Hepatic stellate cell (primary cell): ENCODE data around the gene ACSF3.

Experiments
- DNase-seq: peaks from one replicate; pipeline ENCODE4 v3.0.0; 2011; ENCODE audit warnings: low spot score

ACSF3 gene

GRCh38 chr16:89095491-89095951, 1.9 kb downstream of the ACSF3 start:
- DNase-seq = no peak

- DNase-seq = no peak
Observed at GRCh38 chr16:89096042-89096717, 2.5 kb downstream of the ACSF3 start.

GRCh38 chr16:89096768-89097391, 3.2 kb downstream of the ACSF3 start:
- no peak for DNase-seq

GRCh38 chr16:89097392-89097772, 3.7 kb downstream of the ACSF3 start:
- DNase-seq = no peak

GRCh38 chr16:89098767-89099430, 5.2 kb downstream of the ACSF3 start:
- no peak for DNase-seq

GRCh38 chr16:89099905-89100304, 6.3 kb downstream of the ACSF3 start:
- DNase-seq = no peak

GRCh38 chr16:89100601-89101302, 7.1 kb downstream of the ACSF3 start:
- no peak for DNase-seq

GRCh38 chr16:89101303-89102040, 7.8 kb downstream of the ACSF3 start:
- DNase-seq = no peak

- no peak for DNase-seq
Observed at GRCh38 chr16:89102041-89102471, 8.4 kb downstream of the ACSF3 start.

- DNase-seq = no peak
Observed at GRCh38 chr16:89102481-89103073, 8.9 kb downstream of the ACSF3 start.

GRCh38 chr16:89103156-89103555, 9.5 kb downstream of the ACSF3 start:
- DNase-seq = no peak

- DNase-seq = no peak
Observed at GRCh38 chr16:89103781-89104180, 10.1 kb downstream of the ACSF3 start.

- no peak for DNase-seq
Observed at GRCh38 chr16:89104303-89104702, 10.7 kb downstream of the ACSF3 start.

GRCh38 chr16:89104930-89105571, 11.4 kb downstream of the ACSF3 start:
- DNase-seq = no peak

- DNase-seq = no peak
Observed at GRCh38 chr16:89105599-89106151, 12.0 kb downstream of the ACSF3 start.

GRCh38 chr16:89106533-89107202, 13.0 kb downstream of the ACSF3 start:
- DNase-seq = no peak

GRCh38 chr16:89107203-89107582, 13.5 kb downstream of the ACSF3 start:
- no peak for DNase-seq

GRCh38 chr16:89108416-89108815, 14.8 kb downstream of the ACSF3 start:
- no peak for DNase-seq

- DNase-seq = no peak
Observed at GRCh38 chr16:89110641-89111040, 17.0 kb downstream of the ACSF3 start.

GRCh38 chr16:89111263-89111662, 17.6 kb downstream of the ACSF3 start:
- no peak for DNase-seq
